Large intestine (tissue), 12 donors: ENCODE results near the gene CTNNA2. TPM values are rescaled to one million over a fixed set of nuclear protein-coding genes. Genes with fewer than 3 reads are reported as not detected.
A peak's percentile ranks its signal among the peaks of the same experiment; 100 is the strongest.

Experiments used
- DNase-seq, 2 donors: peaks; one replicate each; pipeline versions ENCODE4 v3.0.0 to v3.0.0-alpha.2; 2013
- H3K27ac ChIP-seq: one replicate; pipeline ENCODE4 v1.5.1; 2013; ENCODE audit warnings: low read length
- H3K27me3 ChIP-seq: 2 replicates; pipeline ENCODE4 v1.6.1; 2013; ENCODE audit warnings: low read length; ENCODE audit not compliant: control insufficient read depth, insufficient read depth
- H3K36me3 ChIP-seq: 2 replicates; pipeline ENCODE4 v1.6.1; 2013; ENCODE audit warnings: low read length; ENCODE audit not compliant: control insufficient read depth, insufficient read depth
- H3K4me1 ChIP-seq: one replicate; pipeline ENCODE4 v1.6.1; 2013; ENCODE audit warnings: low read length; ENCODE audit not compliant: control insufficient read depth, insufficient read depth
- H3K4me3 ChIP-seq: one replicate; pipeline ENCODE4 v1.5.1; 2013; ENCODE audit warnings: low read length
- H3K9me3 ChIP-seq: one replicate; pipeline ENCODE4 v1.6.1; 2013; ENCODE audit warnings: mild to moderate bottlenecking, low read depth, low read length, moderate library complexity; ENCODE audit not compliant: control insufficient read depth
- WGBS: methylation state at CpG from one replicate; pipeline ENCODE4 v1.1.5; 2013; ENCODE audit warnings: low lambda C conversion rate; ENCODE audit not compliant: insufficient coverage; 5-methylcytosine and 5-hydroxymethylcytosine counted together
- long read RNA-seq, 11 donors: transcript quantifications; one replicate each; lab custom pipeline, GENCODE V29; 2026
- polyA plus RNA-seq: library from polyadenylated mRNA; unstranded; fragments of 120-200 nt; gene quantifications from one replicate; pipeline ENCODE4 v1.2.1, GENCODE V29; 2013

Gene CTNNA2
- 7.5 TPM for polyA plus RNA-seq
- long read RNA-seq, donor 1: 0 reads
- long read RNA-seq, donor 2: 0 reads
- long read RNA-seq, donor 3: 0 reads
- long read RNA-seq, donor 4: 0 reads
- long read RNA-seq, donor 5: 0 reads
- long read RNA-seq, donor 6: 0 reads
- long read RNA-seq, donor 7: 0 reads
- long read RNA-seq, donor 8: 0 reads
- long read RNA-seq, donor 9: 0 reads
- long read RNA-seq, donor 10: 0 reads
- long read RNA-seq, donor 11: 0 reads

DNA sequence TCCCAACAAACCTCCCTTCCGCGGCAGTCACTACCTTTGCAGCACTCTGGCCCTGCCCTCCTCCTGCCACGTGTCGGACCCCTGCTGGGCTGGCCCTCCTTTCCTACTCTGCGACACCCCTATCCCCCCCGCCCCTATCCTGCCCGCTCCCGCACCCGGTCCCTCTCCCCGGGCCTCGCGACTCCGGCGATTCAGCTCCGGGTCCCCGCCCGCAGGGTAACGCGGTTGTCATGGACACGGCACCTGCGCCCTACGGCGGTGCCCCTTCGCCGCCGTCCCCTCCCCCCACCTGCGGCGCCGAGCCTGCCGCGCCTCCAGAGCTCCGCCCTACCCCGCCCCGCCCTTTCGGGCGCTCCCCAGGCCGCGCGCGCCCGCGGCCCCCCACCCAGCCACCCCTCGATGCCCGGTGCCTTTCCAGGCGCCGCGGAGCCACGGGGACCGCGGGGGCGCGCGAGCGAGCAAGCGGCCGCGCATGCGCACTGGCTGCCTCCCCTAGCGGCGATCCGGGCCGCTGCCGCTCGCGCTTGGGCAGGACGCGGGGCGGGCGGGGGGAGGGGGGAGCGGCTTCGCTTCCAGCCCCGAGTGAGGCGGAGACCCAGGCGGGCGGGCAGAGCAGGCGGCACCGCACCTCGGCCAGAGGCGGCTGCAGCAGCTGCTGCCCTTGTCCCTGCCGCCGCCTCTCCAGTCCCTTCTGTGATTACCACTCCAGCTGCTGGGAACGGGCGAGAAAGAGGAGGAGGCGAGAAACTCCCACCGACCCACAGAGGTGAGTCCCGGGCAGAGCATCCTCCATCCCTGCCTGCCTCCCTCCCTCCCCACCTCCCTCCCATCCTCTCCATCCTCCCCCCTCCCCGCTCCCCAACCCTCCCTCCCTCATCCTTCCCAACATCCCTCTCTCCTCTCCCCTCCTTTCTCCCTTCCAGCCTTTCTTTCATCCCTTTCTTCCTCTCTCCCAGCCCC is at the start of gene CTNNA2:
Gene CTNNA2, plus strand, starts transcription at position 610 of the 960 bp plus-strand sequence.
- peak within 1 kb of the TSS; percentile 23 for H3K4me3 ChIP-seq
- peak; percentile 54 to 56 for DNase-seq
- no peaks in the 10 kb centered on the region for H3K36me3 ChIP-seq
- H3K27ac ChIP-seq: no peak within 1 kb of the TSS
- no peaks in the 10 kb centered on the region for H3K4me1 ChIP-seq
- no CpG with 5 or more reads among the region's 87 CpGs for WGBS
- peaks cover 3% of the 10 kb centered on the region for H3K27me3 ChIP-seq
- H3K9me3 ChIP-seq: no peaks in the 10 kb centered on the region

DNA sequence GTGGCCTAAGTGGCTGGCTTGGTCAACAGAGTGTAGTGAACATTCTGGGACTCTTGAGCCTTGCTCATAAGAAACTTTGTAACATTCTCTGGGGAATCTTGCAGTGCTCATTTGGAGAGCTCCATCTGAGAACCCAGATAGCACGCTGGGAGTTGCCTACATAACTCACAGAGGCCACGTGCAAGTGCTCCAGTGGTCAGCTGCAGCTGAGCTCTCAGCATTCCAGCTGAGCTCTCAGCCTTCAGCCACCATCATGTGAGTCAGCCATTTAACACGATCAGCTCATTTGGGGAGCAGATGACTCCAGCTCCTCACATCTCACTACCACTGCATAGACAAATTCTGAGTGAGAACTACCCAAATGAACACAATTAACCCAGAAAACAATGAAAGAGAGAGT is 25.5 kb upstream of the CTNNA2 start:
- no peaks in the 10 kb centered on the region for H3K4me1 ChIP-seq
- no peaks in the 10 kb centered on the region for H3K9me3 ChIP-seq
- no peaks in the 10 kb centered on the region for H3K36me3 ChIP-seq
- no peak overlapping the region for H3K4me3 ChIP-seq
- WGBS: 100% methylated on average over 1 of the region's 3 CpGs
- DNase-seq: no peak
- H3K27ac ChIP-seq: no peak overlapping the region
- H3K27me3 ChIP-seq: no peaks in the 10 kb centered on the region

DNA sequence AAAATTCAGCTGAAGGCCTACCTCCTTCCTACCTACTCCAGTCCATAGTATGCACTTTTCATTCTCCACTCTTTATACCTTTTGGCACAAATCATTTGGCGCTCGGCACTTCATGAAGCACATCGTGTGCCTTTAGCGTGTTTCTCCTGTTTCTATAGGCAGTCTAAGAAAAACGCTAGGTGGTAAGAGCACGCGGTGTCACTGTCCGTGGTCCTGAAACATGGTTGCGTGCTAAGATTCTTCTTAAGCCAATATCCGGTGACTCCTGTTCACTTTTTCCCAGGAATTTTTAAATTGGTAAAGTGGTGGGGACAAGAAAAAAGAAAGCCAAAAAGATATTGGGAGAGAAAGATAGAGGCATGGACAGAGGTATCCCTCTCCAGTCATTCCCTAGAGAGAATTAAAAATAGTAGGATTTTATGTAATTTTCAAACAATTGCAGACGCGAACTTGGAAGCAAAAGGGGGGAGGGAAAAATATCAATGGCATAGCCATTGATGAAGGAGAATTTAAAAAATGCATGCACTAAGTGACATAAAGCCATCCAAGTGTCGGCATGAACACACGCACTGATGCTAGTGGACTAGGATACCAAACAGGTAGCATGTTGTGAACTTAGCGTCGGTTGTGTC is 1.4 kb upstream of the CTNNA2 start:
- Histone ChIP-seq H3K4me3 (no peak overlapping the region), H3K36me3 (no peaks in the 10 kb centered on the region), H3K9me3 (no peaks in the 10 kb centered on the region), H3K27me3 (peaks cover 3% of the 10 kb centered on the region), H3K4me1 (no peaks in the 10 kb centered on the region), H3K27ac (no peak overlapping the region)
- 67% methylated on average over 4 of the region's 16 CpGs for WGBS
- peak; percentile 31 to 60 for DNase-seq

DNA sequence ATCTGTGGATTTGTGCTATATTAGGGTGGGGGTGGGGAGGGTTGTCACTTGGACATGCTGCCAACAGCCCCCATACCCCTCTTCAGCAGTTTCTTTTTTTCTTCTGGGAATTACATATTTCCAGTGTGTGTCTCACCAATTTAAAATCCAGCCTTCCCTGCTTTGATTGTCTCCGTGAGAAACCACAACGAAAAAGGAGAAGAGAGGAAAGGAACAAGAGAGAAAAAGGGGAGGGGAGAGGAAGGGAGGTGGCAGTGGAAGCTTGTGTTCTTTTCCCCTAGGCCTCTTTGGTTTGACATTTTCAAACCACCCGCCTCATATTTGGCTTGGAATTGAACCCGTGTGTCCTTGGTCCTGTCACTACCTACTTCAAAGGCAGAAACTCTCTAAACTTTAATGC is 860 bp downstream of the CTNNA2 start:
- peaks cover 3% of the 10 kb centered on the region for H3K27me3 ChIP-seq
- no peak overlapping the region for H3K27ac ChIP-seq
- no peaks in the 10 kb centered on the region for H3K9me3 ChIP-seq
- no peaks in the 10 kb centered on the region for H3K36me3 ChIP-seq
- no peaks in the 10 kb centered on the region for H3K4me1 ChIP-seq
- 10% methylated on average over 2 of the region's 4 CpGs for WGBS
- no peak overlapping the region for H3K4me3 ChIP-seq
- DNase-seq: no peak

DNA sequence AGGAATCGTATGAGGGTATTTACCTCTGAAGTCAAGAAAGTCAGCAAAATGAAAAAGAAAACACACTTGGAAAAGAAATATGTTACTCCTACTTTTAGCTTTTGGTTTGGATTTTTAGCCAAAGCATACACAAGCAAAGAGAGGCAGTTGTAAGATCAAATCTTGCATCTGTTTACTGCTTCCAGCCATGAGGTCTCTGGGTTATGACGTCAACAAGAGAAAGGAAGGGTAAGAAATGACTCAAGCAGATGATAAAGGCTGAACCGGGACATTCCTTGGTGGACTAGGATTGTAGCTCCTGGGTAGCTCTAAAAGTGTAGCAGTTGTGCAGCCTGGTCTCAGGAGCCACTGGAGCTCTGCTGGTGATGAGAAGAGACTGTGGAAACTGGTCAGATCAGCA is 16.8 kb downstream of the CTNNA2 start:
- Histone ChIP-seq H3K4me3 (no peak overlapping the region), H3K36me3 (no peaks in the 10 kb centered on the region), H3K27me3 (no peaks in the 10 kb centered on the region), H3K9me3 (no peaks in the 10 kb centered on the region), H3K27ac (no peak overlapping the region), H3K4me1 (no peaks in the 10 kb centered on the region)
- 70% methylated on average over 1 of the region's 3 CpGs for WGBS
- DNase-seq: no peak

DNA sequence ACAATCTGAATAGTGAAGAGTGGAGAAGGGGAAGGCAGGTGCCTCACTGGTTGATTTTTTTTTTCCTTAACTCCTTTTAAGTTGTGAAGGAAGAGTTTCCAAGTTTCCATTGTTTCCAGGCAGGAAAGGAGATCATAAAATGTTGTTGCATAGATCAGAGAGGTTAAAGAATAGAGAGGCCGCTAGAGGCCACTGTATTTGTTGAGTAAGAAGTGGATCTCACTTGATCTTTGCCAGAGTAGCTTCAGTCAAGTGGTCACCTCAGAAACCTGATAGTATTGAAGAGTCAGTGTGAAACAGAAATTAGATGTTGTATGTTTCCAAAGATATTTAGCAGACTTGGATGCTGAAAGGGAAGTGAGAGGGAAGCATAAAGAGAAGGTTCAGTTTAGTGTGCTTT is 17.6 kb downstream of the CTNNA2 start:
- peak; percentile 3 to 12 for DNase-seq
- Histone ChIP-seq H3K9me3 (no peaks in the 10 kb centered on the region), H3K4me1 (no peaks in the 10 kb centered on the region), H3K27ac (no peak overlapping the region), H3K4me3 (no peak overlapping the region), H3K27me3 (no peaks in the 10 kb centered on the region), H3K36me3 (no peaks in the 10 kb centered on the region)
- no CpG with 5 or more reads among the region's 1 CpG for WGBS

DNA sequence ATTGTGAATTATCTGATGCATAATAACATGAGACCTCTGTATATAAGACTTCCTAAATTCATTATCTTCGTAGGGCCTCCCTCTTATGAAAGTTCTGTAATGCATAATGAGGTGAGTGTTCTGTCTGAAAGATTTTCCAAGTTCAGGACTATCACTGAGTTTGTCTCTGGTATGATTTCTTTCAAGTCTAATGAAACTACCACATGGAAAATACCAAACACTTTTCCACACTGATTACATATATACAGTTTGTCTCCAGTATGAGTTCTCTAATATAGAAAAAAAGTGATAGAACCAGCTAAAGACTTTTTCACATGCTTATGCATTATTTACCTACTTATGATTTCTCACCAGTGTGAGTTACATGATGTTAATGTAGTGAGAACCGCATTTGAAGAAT is 34.7 kb downstream of the CTNNA2 start:
- Histone ChIP-seq H3K36me3 (no peaks in the 10 kb centered on the region), H3K27ac (no peak overlapping the region), H3K4me1 (no peaks in the 10 kb centered on the region), H3K4me3 (no peak overlapping the region), H3K27me3 (no peaks in the 10 kb centered on the region), H3K9me3 (no peaks in the 10 kb centered on the region)
- DNase-seq: no peak
- whole genome bisulfite sequencing: 80% methylated on average over 2 of the region's 2 CpGs

DNA sequence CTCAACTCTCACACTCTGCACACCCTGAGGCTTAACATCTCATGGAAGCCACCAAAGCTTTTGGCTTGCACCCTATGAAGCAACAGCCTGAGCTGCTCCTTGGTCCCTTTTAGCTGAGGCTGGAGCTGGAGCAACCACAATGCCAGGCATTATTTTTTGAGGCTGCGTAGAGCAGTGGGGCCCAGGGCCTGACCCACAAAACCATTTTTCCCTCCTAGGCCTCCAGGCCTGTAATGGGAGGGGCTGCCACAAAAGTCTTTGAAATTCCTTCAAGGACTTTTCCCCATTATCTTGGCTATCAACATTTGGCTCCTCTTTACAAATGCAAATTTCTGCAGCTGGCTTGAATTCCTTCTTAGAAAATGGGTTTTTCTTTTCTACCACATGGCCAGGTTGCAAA is 39.8 kb downstream of the CTNNA2 start:
- no peaks in the 10 kb centered on the region for H3K27me3 ChIP-seq
- no peaks in the 10 kb centered on the region for H3K4me1 ChIP-seq
- H3K9me3 ChIP-seq: no peaks in the 10 kb centered on the region
- H3K27ac ChIP-seq: no peak overlapping the region
- H3K36me3 ChIP-seq: no peaks in the 10 kb centered on the region
- DNase-seq: no peak
- H3K4me3 ChIP-seq: no peak overlapping the region
- no CpG with 5 or more reads among the region's 1 CpG for WGBS

DNA sequence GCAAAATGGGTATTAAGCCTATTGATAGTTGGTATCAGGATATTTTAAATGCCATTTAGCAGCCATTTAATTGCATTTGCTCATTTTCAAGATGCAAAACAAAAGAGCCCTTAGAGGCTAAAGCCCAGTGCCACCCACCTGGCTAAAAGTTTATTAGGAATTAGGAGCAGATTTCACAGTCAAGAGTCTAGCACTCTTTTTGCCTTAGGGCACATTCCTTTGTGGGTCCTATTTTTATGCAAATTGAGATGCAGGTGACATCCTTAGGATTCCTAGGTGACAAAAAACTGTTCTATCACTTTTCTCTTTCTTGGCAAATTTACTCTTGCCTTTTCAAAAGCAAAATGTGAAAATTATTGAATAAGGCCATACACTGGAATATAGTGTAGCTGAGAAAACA is 42.0 kb downstream of the CTNNA2 start:
- H3K27ac ChIP-seq: no peak overlapping the region
- no peaks in the 10 kb centered on the region for H3K36me3 ChIP-seq
- no peaks in the 10 kb centered on the region for H3K4me1 ChIP-seq
- no peak overlapping the region for H3K4me3 ChIP-seq
- no peaks in the 10 kb centered on the region for H3K27me3 ChIP-seq
- no peaks in the 10 kb centered on the region for H3K9me3 ChIP-seq
- no peak for DNase-seq

DNA sequence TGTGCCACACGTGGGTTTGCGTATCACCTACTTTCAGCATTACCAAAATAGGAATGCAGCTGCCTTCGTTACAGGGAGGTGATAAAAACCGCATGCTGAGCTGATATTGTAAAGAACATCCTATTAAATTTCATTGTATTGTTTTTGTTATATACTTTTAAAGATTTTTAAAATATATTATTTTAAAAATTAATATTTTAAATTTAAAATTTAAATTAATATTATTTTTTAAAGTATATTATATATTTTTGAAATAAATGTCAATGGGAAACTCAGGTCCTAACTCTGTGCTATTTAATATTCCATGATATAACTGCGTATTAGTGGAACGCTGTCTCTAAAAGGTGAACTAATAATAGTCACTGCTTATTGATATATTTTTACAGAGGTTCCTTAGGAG is 51.2 kb downstream of the CTNNA2 start:
- DNase-seq: no peak
- Histone ChIP-seq H3K4me1 (no peaks in the 10 kb centered on the region), H3K27me3 (no peaks in the 10 kb centered on the region), H3K36me3 (no peaks in the 10 kb centered on the region), H3K4me3 (no peak overlapping the region), H3K9me3 (no peaks in the 10 kb centered on the region), H3K27ac (no peak overlapping the region)
- WGBS: 86% methylated on average over 2 of the region's 6 CpGs
